Loucy (cell line): Measurements from ENCODE around the gene CCDC148.
A peak's percentile ranks its signal among the peaks of the same experiment; 100 is the strongest.
"Not testable (repeated sequence)": the region's sequence is repeated elsewhere in the genome, so short reads cannot be mapped to it uniquely, and the experiment has no call there.

ENCODE experiments used
- H2AFZ ChIP-seq: fragments of 200-600 bp; sonication (generic); 2 replicates; pipeline ENCODE4 v1.6.0; 2016; ENCODE audit warnings: antibody characterized with exemption, mild to moderate bottlenecking, low read length, moderate library complexity
- H3F3A ChIP-seq: fragments of 200-600 bp; 2 replicates; pipeline ENCODE4 v1.6.0; 2016; ENCODE audit warnings: antibody characterized with exemption, low read depth, mild to moderate bottlenecking
- H3K27me3 ChIP-seq: fragments of 200-600 bp; sonication (generic); 2 replicates; pipeline ENCODE4 v1.6.1; 2014; ENCODE audit warnings: low read length, mild to moderate bottlenecking; ENCODE audit not compliant: insufficient read depth, poor library complexity, severe bottlenecking
- H3K36me3 ChIP-seq: fragments of 200-600 bp; sonication (generic); 2 replicates; pipeline ENCODE4 v1.6.1; 2016; ENCODE audit warnings: low read length; ENCODE audit not compliant: insufficient read depth
- H3K4me1 ChIP-seq: fragments of 200-600 bp; sonication (generic); 2 replicates; pipeline ENCODE4 v1.5.1; 2014; ENCODE audit warnings: low read length, mild to moderate bottlenecking; ENCODE audit not compliant: insufficient read depth, poor library complexity, severe bottlenecking
- H3K4me2 ChIP-seq: fragments of 200-600 bp; sonication (generic); 2 replicates; pipeline ENCODE4 v1.6.0; 2014; ENCODE audit warnings: antibody characterized with exemption, low read length, low read depth, mild to moderate bottlenecking; ENCODE audit not compliant: poor library complexity, severe bottlenecking
- H3K4me3 ChIP-seq: fragments of 200-600 bp; sonication (generic); 2 replicates; pipeline ENCODE4 v1.5.1; 2014; ENCODE audit warnings: low read length, mild to moderate bottlenecking, mixed read lengths; ENCODE audit not compliant: poor library complexity, severe bottlenecking
- H3K79me2 ChIP-seq: fragments of 200-600 bp; sonication (generic); 2 replicates; pipeline ENCODE4 v1.6.1; 2014; ENCODE audit warnings: low read length; ENCODE audit not compliant: insufficient read depth
- H3K9ac ChIP-seq: fragments of 200-600 bp; sonication (generic); 2 replicates; pipeline ENCODE4 v1.6.0; 2014; ENCODE audit warnings: mild to moderate bottlenecking, low read depth, low read length, moderate library complexity; ENCODE audit not compliant: poor library complexity, severe bottlenecking
- H3K9me2 ChIP-seq: fragments of 200-600 bp; sonication (generic); replicated peaks from 2 replicates; pipeline ENCODE4 v1.6.1; 2016; ENCODE audit warnings: low read depth, low read length, mixed read lengths
- H3K9me3 ChIP-seq: fragments of 200-600 bp; sonication (generic); 2 replicates; pipeline ENCODE4 v1.6.1; 2014; ENCODE audit warnings: mild to moderate bottlenecking, antibody characterized with exemption, low read length, low read depth; ENCODE audit not compliant: insufficient read depth
- H4K20me1 ChIP-seq: fragments of 200-600 bp; sonication (generic); 2 replicates; pipeline ENCODE4 v1.6.0; 2014; ENCODE audit warnings: antibody characterized with exemption, low read length, mild to moderate bottlenecking; ENCODE audit not compliant: insufficient read depth, poor library complexity, severe bottlenecking
- CTCF ChIP-seq: fragments of 200-600 bp; sonication (generic); conservative IDR thresholded peaks from 2 replicates; pipeline ENCODE4 v1.5.1; 2014; ENCODE audit warnings: mild to moderate bottlenecking, antibody characterized with exemption, low read length
- EZH2phosphoT487 ChIP-seq: fragments of 200-600 bp; IDR thresholded peaks from 2 replicates; pipeline ENCODE4 v1.6.1; 2018; ENCODE audit warnings: antibody characterized with exemption, mild to moderate bottlenecking, moderate library complexity, borderline replicate concordance

The CCDC148 gene

GRCh38 chr2:158457092-158457825 lies 706 bp upstream of the CCDC148 start:
- H3K4me1 ChIP-seq, result peaks cover 43% of the 10 kb centered on the region
- peaks cover 39% of the 10 kb centered on the region for H4K20me1 ChIP-seq
- H3K4me2 ChIP-seq, result peak overlapping the region; percentile 89
- peaks cover 6% of the 10 kb centered on the region for H3K27me3 ChIP-seq
- H3F3A ChIP-seq, result no peaks in the 10 kb centered on the region
- TF ChIP-seq CTCF (no peak), EZH2phosphoT487 (no peak)
- no peaks in the 10 kb centered on the region for H3K9me2 ChIP-seq
- H3K9me3 ChIP-seq, result no peaks in the 10 kb centered on the region
- H3K36me3 ChIP-seq, result no peaks in the 10 kb centered on the region
- peaks cover 41% of the 10 kb centered on the region for H3K79me2 ChIP-seq
- H3K9ac ChIP-seq, result peak overlapping the region; percentile 77
- peak overlapping the region; percentile 88 for H3K4me3 ChIP-seq
- peak overlapping the region; percentile 84 for H2AFZ ChIP-seq

GRCh38 chr2:158443606-158444005 lies 12.9 kb downstream of the CCDC148 start:
- Histone ChIP-seq H4K20me1 (no peaks in the 10 kb centered on the region), H3F3A (no peaks in the 10 kb centered on the region), H3K79me2 (no peaks in the 10 kb centered on the region), H2AFZ (no peak overlapping the region), H3K9ac (no peak overlapping the region), H3K9me2 (no peaks in the 10 kb centered on the region), H3K4me3 (no peak overlapping the region), H3K4me1 (no peaks in the 10 kb centered on the region), H3K36me3 (no peaks in the 10 kb centered on the region), H3K4me2 (no peak overlapping the region), H3K9me3 (no peaks in the 10 kb centered on the region), H3K27me3 (no peaks in the 10 kb centered on the region)
- TF ChIP-seq CTCF (no peak), EZH2phosphoT487 (no peak)

- not testable (repeated sequence) for H3K4me3 ChIP-seq, H3K4me1 ChIP-seq, H3K27me3 ChIP-seq, H2AFZ ChIP-seq, H3K9me2 ChIP-seq, H3F3A ChIP-seq, H3K36me3 ChIP-seq, H3K4me2 ChIP-seq, H3K79me2 ChIP-seq, H3K9me3 ChIP-seq, H3K9ac ChIP-seq, H4K20me1 ChIP-seq
Observed at GRCh38 chr2:158439062-158439461, 17.5 kb downstream of the CCDC148 start.

GRCh38 chr2:158433716-158434115 lies 22.8 kb downstream of the CCDC148 start:
- H3K9me3 ChIP-seq, H3K79me2 ChIP-seq, H3F3A ChIP-seq, H3K36me3 ChIP-seq, H3K4me1 ChIP-seq, H3K27me3 ChIP-seq, H2AFZ ChIP-seq, H4K20me1 ChIP-seq, H3K9me2 ChIP-seq, H3K9ac ChIP-seq, H3K4me3 ChIP-seq, H3K4me2 ChIP-seq: not testable (repeated sequence)
